COLO668 (cell line): ENCODE data around the gene STAT5B.
A peak's percentile ranks its signal among the peaks of the same experiment; 100 is the strongest.

ENCODE experiments used
- DNase-seq: peaks from one replicate; lab custom pipeline; 2025; ENCODE audit not compliant: unreplicated experiment; lab: John Stamatoyannopoulos, UW

STAT5B gene

DNA sequence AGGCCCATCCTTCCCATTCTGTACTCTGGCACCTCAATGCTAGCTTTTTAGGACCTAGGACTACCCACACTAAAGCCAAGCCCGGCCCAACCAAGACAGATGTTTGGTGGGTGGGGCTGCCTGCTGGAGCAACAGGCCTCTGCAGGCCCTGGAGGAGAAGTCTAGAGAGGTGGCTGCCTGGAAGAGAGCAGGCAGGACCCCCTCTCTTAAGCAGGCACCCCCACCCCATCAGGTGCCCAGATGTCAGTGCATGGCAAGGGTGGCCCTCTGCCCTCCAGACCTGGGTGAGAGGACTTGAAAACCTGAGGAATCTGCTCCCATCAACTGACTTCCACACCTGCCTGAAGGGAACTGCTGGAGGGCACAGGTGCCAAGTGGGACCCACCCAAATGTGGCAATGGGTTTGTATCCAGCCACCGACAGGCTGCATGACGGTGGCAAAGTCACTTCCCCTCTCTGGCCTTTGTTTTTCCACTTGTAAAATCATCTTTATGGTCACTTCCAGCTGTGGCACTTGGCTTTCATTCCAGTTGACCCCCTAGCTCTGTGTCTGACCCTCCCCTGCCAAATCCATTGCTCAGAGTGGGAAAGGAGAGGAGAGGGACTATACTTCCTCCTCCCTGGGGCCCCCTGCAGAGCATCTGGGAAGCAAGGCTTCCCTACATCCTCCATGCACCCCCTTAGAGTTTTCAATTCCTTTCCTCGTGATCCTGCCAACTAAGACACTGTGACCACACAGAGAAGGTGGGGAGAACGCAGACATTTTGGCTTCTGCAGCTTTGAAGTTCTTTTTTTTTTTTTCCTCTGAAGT is 10.4 kb upstream of the STAT5B start:
- no peak for DNase-seq

DNA sequence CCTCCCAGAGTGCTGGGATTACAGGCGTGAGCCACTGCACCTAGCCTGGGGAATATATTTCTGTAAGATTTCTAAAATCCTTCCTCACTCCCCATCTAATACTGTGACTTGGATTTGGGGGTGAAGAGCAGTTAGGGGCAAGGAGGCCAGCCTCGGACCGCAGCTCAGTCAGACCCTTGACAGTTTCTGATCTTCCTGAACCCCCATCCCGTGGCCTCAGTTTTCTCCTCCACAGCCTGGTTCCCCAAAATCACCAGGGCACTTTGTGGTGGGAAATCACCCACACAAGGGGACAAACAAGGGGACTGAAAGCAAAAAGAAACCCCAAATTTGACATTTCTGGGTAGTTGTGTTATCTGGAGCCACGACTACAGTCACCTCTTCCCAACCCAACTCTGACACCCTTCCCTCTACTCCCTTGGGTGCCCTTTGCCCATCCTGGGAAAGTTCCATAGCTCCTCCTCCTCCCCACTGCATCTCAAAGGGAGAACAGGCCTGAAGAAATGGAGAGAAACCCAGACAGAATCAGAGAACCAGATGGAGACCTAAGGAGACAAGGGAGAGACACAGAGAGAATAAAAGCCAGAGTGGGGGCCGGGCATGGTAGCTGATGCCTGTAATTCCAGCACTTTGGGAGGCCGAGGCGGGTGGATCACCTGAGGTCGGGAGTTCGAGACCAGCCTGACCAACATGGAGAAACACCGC is 9.3 kb upstream of the STAT5B start:
- DNase-seq: no peak

- no peak for DNase-seq
Observed at GRCh38 chr17:42284566-42284965, 8.4 kb upstream of the STAT5B start.

- DNase-seq: no peak
Observed at GRCh38 chr17:42284024-42284369, 7.8 kb upstream of the STAT5B start.

DNA sequence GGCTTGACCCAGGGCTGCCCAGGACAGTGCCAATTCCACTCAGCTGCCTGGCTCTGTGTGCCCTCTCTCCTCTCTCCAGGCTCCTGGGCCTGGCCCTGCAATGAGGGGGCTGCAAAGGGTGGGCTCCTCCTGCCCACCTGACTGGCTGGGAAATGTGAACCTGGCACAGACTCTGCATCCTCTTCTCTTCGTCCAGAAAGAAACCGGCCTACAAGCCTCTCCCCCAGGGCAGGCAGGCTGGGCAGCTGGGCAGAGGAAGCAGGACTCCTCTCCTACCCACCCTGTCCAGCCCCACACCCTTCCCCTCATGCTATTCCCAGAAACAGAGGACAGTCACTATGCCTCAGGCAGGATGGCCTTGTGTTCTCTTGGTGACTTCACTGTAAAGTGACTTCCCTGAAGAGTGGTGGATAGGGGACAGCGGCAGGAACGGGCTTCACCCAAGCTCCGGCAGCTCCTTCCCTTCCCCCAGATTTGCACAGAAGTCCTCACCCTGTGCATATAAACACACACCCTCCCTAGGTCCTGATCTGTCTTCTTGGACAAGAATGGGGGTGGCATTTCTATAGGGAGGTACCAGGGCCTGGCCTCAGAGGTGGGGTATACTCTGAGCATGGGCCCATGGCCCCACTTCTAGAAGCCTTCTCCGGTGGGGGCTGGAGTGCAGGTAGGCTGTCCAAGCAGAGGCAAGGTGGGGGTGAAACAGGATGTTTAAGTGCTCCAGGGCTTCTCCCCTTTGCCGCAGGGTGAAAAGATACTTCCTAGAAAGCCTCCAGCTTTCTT is 7.2 kb upstream of the STAT5B start:
- DNase-seq: no peak

DNA sequence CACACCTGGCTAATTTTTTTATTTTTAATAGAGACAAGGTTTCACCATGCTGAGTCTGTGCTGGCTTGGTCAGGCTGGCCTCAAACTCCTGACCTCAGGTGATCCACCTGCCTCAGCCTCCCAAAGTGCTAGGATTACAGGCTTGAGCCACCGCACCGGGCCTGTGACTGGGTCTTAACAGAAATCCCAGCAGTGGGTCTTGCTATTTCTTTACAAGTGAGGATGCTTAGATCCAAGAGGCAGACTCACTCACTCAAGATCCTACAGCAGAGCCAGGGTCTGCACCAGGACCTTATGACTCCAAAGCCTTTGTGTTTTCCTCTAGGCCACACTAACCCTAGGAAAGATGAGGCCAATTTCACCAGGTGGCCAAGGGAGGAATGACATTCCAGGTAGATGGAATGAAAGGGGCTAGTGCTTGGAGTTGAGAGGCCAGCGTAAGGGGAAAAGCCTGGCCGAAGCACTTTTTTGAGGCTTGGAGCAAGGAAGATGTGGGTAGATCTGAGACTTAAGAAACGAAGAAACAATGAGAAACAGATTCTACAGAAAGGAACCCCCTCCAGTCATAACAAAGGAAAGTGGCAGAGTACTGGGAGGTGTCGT is 6.4 kb upstream of the STAT5B start:
- DNase-seq: no peak

DNA sequence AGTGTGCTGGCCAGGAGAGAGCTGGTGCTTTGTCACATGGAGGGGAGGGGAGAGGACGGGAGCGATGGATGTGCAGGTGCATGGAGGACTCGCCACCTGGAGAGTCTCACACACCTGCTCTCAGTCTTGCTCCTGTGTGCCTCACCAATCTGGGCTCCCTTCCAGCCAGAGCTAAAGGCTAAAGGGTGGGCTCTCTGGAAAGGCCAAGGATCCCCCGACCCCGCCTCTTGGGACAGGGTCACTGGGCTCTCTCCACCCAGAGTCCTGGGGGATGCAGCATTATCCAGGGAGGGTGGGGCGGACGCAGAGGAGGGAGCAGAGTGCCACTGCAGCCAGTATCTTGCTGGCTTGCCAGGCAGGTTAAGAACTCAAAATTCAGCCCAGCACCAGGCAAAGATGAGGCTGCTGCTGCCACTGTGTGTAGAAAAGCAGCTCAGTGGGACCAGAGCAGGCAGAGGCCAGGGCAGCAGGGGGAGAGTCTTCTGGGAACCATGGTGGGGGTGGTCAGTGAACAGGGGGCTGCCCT is 5.4 kb upstream of the STAT5B start:
- DNase-seq: peak; percentile 70

DNA sequence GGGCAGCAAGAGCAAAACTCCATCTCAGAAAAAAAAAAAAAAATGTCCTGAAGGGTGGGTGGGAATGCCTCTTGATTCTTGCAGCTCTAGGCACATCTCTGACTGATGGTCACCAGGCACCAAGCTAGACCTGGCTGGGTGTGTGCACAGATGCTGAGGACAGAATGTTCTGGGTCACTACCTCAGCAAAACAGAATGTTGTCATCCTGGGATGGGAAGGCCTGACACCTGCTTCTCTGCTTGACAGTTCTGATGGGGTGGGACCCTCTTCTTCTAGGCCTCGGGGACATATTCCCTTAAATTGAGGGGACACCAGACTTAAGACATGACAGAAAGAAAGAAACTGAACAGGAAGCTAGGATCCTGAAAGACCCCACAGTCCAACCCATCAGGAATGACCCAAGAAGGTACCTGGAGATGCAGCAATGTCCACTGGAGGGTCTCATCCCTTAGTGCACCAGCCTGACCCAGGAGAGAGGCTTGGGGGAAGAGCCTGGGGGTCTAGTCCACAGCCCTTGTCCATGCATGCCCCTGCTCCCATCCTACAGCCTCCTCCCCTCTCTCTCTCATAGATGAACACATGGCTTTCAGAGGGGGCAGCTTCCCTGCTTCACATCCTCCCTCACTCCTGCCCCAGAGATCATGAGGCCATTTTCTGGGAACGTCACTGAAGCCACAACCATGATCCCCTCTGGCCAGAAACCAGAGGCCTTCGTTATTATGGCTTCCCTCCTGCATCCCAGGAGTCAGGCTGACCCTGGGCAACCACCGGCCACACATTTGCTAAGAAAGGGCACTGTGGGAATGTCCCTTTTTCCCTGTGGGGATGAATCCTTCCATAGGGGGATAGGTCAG is 3.8 kb upstream of the STAT5B start:
- DNase-seq: no peak

GRCh38 chr17:42277342-42277712 is 1.1 kb upstream of the STAT5B start:
- DNase-seq: no peak

DNA sequence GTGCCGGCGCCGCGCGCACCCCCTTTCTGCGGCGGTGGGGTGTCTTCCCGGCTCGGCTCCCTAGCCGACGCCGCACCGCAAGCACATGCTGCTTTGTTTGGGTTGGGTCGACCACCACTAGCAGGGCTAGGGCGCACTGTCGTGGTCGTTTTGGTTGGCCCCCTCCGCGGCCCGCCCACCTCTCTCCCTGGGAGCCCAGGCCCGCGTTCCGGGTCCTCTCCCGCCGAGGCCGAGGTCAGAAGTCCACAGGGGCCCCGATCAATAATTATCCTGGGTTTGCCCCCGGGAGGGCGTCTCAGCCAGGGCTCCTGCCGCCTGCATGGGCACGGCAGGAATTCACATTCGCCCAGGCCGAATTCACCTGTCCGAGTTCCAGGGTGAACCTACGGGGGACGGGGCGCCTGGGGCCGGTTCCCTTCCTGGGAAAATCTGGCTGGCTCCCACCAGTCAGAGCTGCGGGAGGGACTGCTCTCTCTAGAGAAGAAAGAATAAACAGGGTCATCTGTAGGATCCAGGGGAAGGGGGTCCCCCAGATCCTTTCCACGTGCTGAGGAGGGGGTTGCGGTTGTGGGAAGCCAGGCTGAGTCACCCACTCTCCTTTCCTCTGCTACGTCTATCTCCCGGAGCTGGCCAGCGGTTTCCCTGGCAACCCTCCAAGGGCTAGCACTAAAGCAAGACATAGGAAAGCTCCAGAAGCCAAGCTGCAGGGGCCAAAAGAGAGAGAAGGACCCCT is 584 bp upstream of the STAT5B start:
- DNase-seq: peak; percentile 59

GRCh38 chr17:42275527-42276358 is 448 bp downstream of the STAT5B start:
- DNase-seq: peak; percentile 8

GRCh38 chr17:42274812-42275526 is 1.2 kb downstream of the STAT5B start:
- no peak for DNase-seq

DNA sequence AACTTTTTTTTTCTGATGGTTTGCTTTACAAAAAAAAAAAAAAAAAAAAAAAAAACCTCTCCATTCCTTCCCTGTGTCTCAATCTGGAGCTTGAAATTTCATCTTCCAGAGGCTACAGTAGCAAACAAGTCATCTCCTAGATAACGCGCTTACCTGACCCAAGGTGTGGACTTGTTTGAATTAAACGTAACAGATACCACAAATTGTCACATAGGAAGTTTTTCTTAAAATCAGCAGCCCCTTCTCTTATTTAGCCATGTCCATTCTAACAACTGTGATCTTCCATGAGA is 2.0 kb downstream of the STAT5B start:
- DNase-seq: no peak

GRCh38 chr17:42273474-42274252 is 2.5 kb downstream of the STAT5B start:
- DNase-seq: no peak

GRCh38 chr17:42272162-42272907 is 3.9 kb downstream of the STAT5B start:
- DNase-seq: no peak

DNA sequence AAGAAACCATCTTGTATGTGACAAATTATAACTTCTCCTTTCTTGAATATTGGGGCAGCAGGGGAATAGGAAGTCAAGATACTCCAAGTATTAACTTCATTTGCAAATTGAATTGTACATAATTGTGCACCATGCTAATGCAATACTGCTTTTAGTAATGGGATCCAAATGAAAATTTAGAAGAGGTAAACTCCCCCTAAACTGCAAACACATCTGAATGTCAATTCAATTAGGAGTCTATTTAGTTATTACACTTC is 4.5 kb downstream of the STAT5B start:
- no peak for DNase-seq
